Thyroid gland (tissue), 4 donors: ENCODE measurements around the gene LRMDA.

Source experiments
- CTCF ChIP-seq, 6 experiments: fragments of 200-600 bp in 3 of 6; fragments of 450-650 bp in 3 of 6; sonication (generic) in 3 of 6; IDR thresholded peaks; one replicate each; pipeline ENCODE4 v1.5.1; 2016 to 2019; ENCODE audit warnings: antibody characterized with exemption in 6 of 6, mild to moderate bottlenecking in 2 of 6, inconsistent platforms in 1 of 6, moderate library complexity in 1 of 6
- POLR2A ChIP-seq, 2 donors: fragments of 450-650 bp; IDR thresholded peaks; one replicate each; pipeline ENCODE4 v1.6.1; 2017; ENCODE audit warnings: antibody characterized with exemption in 2 of 2, mild to moderate bottlenecking in 2 of 2, moderate library complexity in 1 of 2

GRCh38 chr10:76342996-76343395, 911.6 kb downstream of the LRMDA start:
- TF ChIP-seq CTCF (IDR thresholded peaks at IDR 0.05) (no peak), POLR2A (IDR thresholded peaks at IDR 0.05) (no peak)
